Neutrophil (primary cell): Measurements from ENCODE around the gene ABCF1.
A peak's percentile ranks its signal among the peaks of the same experiment; 100 is the strongest.

Source experiments
- H3K27ac ChIP-seq: fragments of 200-600 bp; sonication (generic); 2 replicates; pipeline ENCODE4 v1.5.1; 2016; ENCODE audit warnings: mild to moderate bottlenecking, moderate library complexity
- H3K27me3 ChIP-seq: fragments of 200-600 bp; sonication (generic); 2 replicates; pipeline ENCODE4 v1.6.0; 2016; ENCODE audit warnings: mild to moderate bottlenecking
- H3K36me3 ChIP-seq: fragments of 200-600 bp; sonication (generic); 2 replicates; pipeline ENCODE4 v1.5.1; 2017
- H3K4me1 ChIP-seq, 2 experiments: fragments of 200-600 bp in 1 of 2; sonication (generic) in 1 of 2; 1 replicate in 1 of 2; 2 replicates in 1 of 2; pipeline versions ENCODE4 v1.5.1 to v1.6.1; 2013 to 2016; ENCODE audit warnings: low read depth in 1 of 2, low read length in 1 of 2, mild to moderate bottlenecking in 1 of 2, moderate library complexity in 1 of 2; ENCODE audit not compliant: control insufficient read depth in 1 of 2, insufficient read depth in 1 of 2
- H3K4me3 ChIP-seq, 2 experiments: fragments of 200-600 bp in 1 of 2; sonication (generic) in 1 of 2; 1 replicate in 1 of 2; 2 replicates in 1 of 2; pipeline ENCODE4 v1.5.1; 2013 to 2016; ENCODE audit warnings: low read depth in 1 of 2, low read length in 1 of 2, mild to moderate bottlenecking in 1 of 2, moderate library complexity in 1 of 2
- H3K9me3 ChIP-seq: fragments of 200-600 bp; sonication (generic); 2 replicates; pipeline ENCODE4 v1.5.1; 2016
- CTCF ChIP-seq: fragments of 200-600 bp; sonication (generic); IDR thresholded peaks from 2 replicates; pipeline ENCODE4 v1.5.1; 2016; ENCODE audit warnings: antibody characterized with exemption

Gene ABCF1

GRCh38 chr6:30541515-30542403 is 29.5 kb upstream of the ABCF1 start:
- Histone ChIP-seq H3K9me3 (no peaks in the 10 kb centered on the region), H3K36me3 (no peaks in the 10 kb centered on the region), H3K4me3 (peak overlapping the region; percentile 41 to 60), H3K27ac (peak overlapping the region; percentile 30), H3K27me3 (peaks cover 38% of the 10 kb centered on the region), H3K4me1 (peaks cover 13 to 18% of the 10 kb centered on the region in 2 experiments)
- TF ChIP-seq CTCF, result peak; percentile 99

DNA sequence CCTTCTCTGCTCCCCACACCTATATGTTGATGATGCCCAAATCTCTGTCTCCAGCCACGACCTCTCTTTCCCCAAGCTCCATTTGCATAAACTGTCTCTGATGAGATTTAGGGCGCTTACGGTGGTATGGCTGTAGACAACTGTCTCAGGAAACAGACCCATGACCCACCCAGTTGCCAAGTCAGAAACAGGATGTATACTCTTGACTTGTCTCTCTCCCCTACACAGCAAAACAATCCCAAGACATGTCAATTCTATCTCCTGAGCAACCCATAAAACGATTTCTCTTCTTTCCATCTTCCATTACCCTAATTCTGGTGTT is 28.9 kb upstream of the ABCF1 start:
- Histone ChIP-seq H3K9me3 (no peaks in the 10 kb centered on the region), H3K4me1 (peaks cover 18 to 22% of the 10 kb centered on the region in 2 experiments), H3K4me3 (peak overlapping the region in 1 of 2 experiments; percentile 60), H3K27me3 (peaks cover 38% of the 10 kb centered on the region), H3K36me3 (no peaks in the 10 kb centered on the region), H3K27ac (no peak overlapping the region)
- TF ChIP-seq CTCF, result no peak

DNA sequence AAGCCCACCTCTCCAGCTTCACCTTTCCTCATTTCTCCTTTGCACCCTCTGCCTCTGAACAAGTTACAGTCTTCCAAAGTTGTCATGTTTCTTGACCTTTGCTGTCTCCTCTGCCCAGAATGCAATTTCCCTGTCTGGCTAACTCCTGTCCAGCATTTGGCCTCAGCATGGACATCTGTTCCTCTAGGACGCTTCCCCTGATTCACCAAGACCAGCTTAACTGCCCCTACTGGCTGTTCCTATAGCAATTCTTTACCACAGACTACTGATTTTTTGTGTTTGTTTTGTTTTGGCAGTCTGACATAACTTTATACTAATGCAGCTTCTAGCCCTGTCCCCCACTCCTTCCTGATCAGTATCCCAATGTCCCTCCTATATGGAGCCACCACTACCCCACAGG is 28.3 kb upstream of the ABCF1 start:
- Histone ChIP-seq H3K4me1 (peaks cover 21 to 27% of the 10 kb centered on the region in 2 experiments), H3K27me3 (peaks cover 38% of the 10 kb centered on the region), H3K4me3 (no peak overlapping the region), H3K9me3 (no peaks in the 10 kb centered on the region), H3K36me3 (no peaks in the 10 kb centered on the region), H3K27ac (no peak overlapping the region)
- TF ChIP-seq CTCF, result no peak

- no peak overlapping the region for H3K27ac ChIP-seq
- no peak for TF ChIP-seq CTCF
- H3K36me3 ChIP-seq, result no peaks in the 10 kb centered on the region
- H3K9me3 ChIP-seq, result no peaks in the 10 kb centered on the region
- peaks cover 38% of the 10 kb centered on the region for H3K27me3 ChIP-seq
- H3K4me3 ChIP-seq, result no peak overlapping the region
- peaks cover 21 to 27% of the 10 kb centered on the region in 2 experiments for H3K4me1 ChIP-seq
These were observed 27.4 kb upstream of the ABCF1 start for GRCh38 chr6:30543821-30544220.

DNA sequence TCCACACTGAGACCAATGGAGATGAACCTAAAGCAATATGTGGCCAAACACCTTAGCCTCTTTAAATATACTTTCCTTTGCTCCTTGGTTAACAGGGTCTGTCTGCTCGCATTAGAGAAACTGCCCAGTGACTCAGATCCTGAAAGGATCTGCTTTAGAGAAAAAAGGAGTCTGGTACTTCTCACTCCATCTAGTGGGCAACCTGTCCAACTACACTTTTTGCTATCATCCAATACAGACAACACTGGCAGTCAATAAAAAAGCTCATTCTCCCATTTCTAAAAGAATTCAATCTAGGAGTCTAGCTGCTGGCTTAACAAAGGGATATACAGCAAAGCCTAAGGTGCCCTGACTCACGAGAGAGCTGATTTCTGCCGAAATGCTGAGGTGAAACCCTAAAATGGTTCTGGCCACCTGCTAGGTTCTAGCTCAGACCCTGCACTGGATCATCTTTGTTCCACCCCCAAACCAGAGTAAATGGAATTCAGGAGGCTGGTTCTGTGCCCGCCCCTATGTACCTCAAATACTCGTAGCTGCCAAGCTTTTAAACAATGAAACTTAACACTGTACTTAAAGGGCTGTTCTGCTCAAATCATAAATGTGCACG is 26.5 kb upstream of the ABCF1 start:
- Histone ChIP-seq H3K36me3 (no peaks in the 10 kb centered on the region), H3K27ac (no peak overlapping the region), H3K9me3 (no peaks in the 10 kb centered on the region), H3K27me3 (peaks cover 38% of the 10 kb centered on the region), H3K4me3 (no peak overlapping the region), H3K4me1 (peaks cover 21 to 27% of the 10 kb centered on the region in 2 experiments)
- TF ChIP-seq CTCF, result peak; percentile 76
